Stimulated activated CD4-positive, alpha-beta T cell treated with anti-CD3 and anti-CD28 coated beads, Interleukin-4, amount 100 ng/mL, for 1 hour (primary cell): ENCODE data around the gene C11orf24.
"Not testable (repeated sequence)": the region's sequence is repeated elsewhere in the genome, so short reads cannot be mapped to it uniquely, and the experiment has no call there.

Source experiments
- DNase-seq: peaks from one replicate; pipeline ENCODE4 v3.0.0-alpha.2; 2020

C11orf24 gene

DNA sequence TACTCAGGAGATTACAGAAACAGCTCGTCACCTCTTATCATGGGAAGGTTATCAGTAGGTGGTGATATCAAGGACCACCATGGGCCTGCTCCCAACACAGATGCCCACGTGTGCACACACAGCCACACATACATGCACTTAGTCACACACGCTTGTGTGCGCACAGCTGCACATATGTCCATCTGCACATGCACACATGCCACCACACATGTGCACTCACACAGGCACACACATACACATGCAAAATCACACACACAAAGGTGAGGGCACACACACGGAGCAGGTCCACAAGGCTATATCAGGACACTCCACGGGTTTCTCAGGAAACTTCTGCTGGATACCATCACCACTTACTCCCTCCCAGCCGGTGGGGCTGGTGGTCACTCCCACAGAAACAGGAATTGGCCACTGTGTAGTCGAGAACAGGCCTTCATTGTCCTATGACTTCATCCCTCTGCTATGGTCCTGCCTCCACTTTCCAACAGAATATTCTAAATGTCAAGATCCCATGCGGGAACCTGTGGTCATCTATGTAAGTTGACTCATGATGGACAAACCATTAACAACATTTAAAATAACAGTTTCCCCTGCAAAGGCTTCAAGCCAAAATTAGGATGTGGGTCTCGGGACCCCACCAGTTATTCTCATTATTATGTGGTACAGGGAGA lies 2.2 kb downstream of the C11orf24 start:
- DNase-seq = no peak

- DNase-seq = no peak
Measured at GRCh38 chr11:68267881-68268240, 3.9 kb downstream of the C11orf24 start.

DNA sequence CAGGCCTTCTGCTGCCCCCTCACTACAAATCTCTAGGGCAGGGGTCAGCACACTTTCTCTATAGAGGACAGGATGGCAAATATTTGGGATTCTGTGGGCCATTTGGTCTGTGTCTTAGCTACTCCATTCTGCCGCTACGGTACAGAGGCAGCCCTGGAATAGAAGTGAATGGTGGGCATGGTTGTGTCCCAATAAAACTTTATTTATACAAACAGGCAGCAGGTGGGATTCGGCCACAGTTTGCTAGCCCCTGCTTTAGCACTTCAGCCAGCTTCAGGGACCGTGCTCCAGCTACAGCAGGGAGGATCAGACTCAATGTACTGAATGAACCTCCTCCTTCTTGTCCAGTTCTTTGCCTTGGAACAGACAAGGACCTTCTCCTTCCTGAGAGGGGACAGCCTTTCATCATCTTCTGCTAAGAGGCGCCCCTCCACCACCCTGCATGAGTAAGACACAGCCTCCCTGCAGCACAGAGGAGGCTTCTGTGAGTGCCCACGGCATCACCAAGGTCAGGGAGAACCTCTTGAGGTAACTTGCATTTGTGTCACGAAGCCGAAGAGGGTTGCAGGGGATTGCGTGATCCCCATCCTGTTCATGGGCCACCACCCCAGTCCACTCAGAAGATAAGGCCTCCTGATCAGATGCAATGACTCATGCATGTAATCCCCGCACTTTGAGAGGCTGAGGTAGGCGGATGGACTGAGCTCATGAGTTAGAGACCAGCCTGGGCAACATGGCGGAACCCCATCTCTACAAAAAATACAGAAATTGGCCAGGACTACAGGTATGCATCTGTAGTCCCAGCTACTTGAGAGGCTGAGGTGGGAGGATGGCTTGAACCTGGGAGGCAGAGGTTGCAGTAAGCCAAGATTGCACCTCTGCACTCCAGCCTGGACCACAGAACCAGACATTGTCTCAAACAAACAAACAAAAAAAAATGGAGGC lies 4.6 kb downstream of the C11orf24 start:
- DNase-seq = no peak

- no peak for DNase-seq
Measured at GRCh38 chr11:68266121-68266891, 5.5 kb downstream of the C11orf24 start.

DNA sequence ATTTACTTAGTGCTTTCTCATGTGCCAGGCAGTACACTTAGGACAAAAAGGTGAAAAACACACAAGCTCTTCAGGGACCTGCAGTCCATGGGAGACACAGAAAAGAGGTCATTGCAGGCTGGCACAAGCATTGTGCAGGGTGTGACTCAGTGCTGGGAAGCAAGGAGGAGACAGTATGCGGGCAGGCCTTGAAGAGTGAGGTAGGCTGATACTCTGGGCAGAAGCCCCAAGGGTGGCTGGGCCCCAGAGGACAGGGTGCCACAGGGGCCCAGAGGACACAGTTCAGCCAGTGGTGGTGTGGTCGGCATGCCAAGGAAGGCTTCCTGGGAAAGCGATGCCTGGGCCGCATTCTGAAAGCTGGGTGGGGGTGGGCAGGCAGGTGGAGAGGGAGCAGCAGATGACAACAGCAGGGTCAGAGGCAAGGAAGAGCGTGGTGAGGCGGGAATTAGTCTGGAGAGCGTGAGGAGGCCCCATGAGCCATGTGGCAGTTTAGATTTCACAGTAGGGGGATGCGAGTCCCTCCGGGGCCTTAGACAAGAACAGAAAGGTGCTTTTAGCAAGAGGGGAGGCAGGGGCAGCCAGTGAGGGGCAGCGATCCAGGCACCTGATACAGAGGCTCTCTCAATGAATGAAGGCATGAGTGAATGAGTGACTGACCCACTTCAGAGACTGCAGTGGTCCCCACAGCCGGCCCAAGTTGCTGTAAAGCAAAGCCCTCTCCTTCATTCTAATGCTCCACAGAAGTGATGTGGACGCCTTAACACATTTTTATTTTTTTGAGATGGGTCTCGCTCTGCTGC lies 6.8 kb downstream of the C11orf24 start:
- no peak for DNase-seq

GRCh38 chr11:68264244-68264643 lies 7.5 kb downstream of the C11orf24 start:
- no peak for DNase-seq

- DNase-seq = no peak
Measured at GRCh38 chr11:68263444-68264035, 8.2 kb downstream of the C11orf24 start.

DNA sequence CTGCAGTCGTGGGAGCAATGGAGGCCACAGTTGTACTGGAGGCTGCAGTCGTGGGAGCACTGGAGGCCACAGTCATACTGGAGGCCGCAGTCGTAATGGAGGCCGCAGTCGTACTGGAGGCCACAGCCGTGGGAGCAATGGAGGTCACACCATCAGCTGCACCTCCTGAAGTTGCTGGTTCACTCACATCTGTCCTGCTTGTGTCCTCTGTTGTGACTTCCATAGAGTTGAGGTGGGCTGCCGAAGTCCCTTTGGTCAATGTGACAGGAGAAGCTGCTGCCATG lies 9.3 kb downstream of the C11orf24 start:
- DNase-seq = no peak

- no peak for DNase-seq
Measured at GRCh38 chr11:68261749-68262543, 9.8 kb downstream of the C11orf24 start.

DNA sequence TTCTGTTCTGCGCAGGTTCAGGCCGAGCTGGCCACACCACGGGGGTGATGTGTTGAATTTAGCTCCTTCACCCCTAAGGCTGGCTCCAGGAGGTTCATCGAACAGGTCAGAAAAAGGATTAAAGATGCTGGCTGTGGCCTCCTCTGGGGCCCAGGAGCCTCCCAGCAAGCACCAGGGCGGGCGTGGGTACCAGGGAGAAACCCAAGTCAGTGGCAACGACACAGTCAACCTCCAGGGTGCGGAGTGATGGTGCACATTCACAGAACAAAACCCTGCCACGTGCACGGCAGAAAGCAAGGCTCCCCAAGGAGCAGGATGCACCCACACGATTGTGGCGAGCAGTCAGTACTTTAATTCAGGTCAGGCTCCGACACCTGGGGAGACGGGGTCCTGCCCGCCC lies 10.8 kb downstream of the C11orf24 start:
- no peak for DNase-seq

DNA sequence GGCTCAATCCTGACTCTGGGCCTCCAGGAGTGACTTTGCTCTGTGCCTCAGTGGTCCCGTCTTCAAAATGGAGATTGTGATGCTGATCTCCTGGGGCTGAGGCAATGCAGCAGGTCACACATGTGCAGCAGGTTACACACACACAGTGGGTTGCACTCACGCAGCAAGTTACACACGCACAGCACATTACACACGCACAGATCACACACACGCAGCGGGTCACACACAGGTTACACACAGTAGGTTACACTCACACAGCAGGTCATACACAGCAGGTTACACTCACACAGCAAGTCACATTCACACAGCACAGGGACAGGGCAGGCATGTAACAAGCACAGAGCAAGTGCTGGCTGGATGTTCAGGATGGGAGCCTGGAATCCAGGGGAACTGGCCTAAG lies 11.3 kb downstream of the C11orf24 start:
- no peak for DNase-seq

GRCh38 chr11:68259122-68259959 lies 12.4 kb downstream of the C11orf24 start:
- no peak for DNase-seq

DNA sequence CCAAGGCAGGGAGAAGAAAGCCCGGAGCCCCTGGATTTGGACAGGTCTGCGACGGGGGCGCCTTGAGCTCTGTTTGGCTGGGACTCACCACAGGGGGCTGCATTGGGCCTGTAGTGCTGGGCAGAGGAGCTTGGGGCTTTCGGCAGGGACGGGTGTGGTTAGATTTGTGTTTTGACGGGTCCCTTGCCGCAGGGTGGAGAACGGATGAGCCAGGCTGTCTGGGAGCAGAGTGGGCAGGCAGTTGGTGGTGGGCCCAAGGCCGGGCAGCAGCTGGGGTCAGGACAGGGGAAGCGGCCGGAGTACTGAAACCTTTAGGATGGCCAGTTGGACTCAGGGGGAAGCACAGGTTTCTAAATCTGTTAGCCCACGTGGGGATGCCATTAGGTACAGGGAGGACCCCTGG lies 13.4 kb downstream of the C11orf24 start:
- DNase-seq = no peak

DNA sequence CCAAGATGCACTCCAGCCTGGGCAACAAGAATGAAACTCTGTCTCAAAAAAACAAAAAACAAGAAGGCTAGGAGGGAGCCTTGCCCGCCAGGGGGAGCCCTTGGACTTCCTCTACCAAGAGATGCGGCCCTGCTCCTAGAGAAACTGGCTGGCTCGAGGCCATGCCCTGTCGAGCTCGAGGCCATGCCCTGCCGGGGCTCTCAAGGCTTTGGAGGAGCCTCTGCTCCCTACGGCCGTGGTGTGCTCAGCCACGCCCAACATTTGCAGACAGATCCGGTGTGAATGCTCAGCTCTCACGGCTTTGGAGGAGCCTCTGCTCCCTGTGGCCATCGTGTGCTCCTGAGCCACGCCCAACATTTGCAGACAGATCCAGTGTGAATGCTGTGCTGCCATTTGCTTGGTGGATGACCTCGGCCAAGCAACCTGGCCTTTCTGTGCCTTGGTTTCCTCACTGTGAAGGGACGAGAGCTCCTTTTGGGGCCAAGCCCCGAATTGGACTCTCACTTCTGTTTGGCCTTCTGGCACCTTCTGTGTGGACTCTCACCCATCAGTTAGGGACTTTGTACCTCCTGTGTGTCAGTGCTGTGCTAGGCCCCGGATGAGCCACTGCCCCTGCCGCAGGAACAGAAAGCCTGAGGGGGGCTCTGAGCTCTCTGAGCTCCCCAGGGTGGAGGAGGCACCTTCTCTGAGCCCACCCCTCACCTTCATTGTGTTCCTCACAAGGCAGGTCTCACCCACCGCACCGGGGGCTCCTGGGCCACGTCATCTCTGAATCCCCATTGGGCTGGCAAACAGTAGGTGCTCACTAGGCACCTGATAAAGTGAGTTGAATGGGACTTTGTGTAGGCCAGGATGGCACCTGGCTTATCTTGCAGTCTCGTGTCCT lies 14.1 kb downstream of the C11orf24 start:
- DNase-seq = peak; percentile 96

DNA sequence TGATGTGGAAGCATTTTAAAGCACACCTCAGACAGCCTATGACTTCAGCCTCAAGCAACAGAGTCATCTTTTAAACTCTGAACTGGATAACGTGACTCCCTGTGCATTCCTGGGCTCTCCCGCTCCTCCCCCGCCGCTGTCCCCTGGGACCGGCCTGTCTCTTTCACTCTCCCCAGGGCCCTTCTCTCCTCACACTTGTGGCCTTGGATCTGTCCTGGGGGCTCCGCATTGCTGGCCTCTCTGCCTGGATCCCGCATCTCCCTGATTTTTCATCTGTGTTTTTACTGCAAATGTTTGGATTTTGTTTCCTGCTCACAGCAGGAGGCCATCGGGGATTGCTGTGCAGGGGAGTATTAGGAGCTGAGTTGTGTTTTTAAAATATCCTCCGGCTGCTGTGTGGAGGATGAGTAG lies 15.4 kb downstream of the C11orf24 start:
- no peak for DNase-seq

- no peak for DNase-seq
Measured at GRCh38 chr11:68255526-68255925, 16.2 kb downstream of the C11orf24 start.

DNA sequence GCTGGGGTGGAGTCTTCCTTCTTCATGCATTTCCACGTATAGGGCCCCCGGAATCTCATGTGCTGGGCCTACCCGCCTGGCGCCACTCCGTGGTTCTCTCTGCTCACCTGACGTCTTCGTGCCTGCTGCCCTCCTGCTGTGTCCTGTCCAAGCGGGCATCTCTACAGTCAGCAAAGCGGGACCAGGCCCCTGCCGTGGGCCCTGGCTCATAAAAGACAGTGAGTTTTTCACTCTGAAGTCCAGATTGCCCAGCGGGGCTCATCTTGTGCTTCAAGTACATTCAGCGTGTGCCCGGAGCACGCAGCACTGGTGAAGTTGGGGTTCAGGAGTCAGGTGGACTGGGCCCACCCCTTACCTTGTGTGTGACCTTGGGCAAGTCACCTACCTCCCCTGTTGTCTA lies 17.4 kb downstream of the C11orf24 start:
- DNase-seq = no peak

DNA sequence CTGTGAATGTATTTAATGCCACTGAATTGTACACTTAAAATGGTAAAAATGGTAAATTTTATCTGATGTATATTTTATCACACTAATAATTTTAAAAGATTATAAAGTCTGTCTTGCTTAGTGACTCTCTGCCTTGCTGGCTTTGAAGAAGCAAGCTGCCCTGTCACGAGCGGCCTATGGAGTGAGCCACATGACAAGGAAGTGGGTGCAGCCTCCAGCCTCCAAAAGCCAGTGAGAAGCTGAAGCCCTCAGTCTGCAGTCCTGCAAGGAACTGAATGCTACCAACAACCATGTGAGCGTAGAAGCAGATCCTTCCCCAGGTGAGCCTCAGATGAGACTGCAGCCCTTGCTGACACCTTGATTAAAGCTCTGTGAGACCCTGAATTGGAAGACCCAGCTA lies 20.0 kb downstream of the C11orf24 start:
- no peak for DNase-seq

- not testable (repeated sequence) for DNase-seq
Measured at GRCh38 chr11:68244912-68245311, 26.9 kb downstream of the C11orf24 start.

DNA sequence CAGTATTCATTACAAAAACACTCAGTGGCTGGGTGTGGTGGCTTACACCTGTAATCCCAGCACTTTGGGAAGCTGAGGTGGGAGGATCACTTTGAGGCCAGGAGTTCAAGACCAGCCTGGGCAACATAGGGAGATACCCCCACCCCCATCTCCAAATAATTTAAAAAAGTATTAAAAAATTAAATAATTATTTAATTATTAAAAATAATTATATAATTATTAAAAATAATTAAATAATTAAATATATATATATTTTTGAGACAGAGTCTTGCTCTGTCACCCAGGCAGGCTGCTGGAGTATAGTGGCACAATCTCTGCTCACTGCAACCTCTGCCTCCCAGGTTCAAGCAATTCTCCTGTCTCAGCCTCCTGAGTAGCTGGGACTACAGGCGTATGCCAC lies 27.9 kb downstream of the C11orf24 start:
- not testable (repeated sequence) for DNase-seq
